SKM-1 (cell line): Measurements from ENCODE around the gene FRMD6.
"Not testable (repeated sequence)": the region's sequence is repeated elsewhere in the genome, so short reads cannot be mapped to it uniquely, and the experiment has no call there.

ENCODE experiments used
- DNase-seq: peaks from one replicate; lab custom pipeline; 2025; ENCODE audit not compliant: unreplicated experiment; lab: John Stamatoyannopoulos, UW

FRMD6 gene

GRCh38 chr14:51628238-51628637, 23.5 kb upstream of the FRMD6 start:
- no peak for DNase-seq

- DNase-seq = no peak
Observed at GRCh38 chr14:51630987-51631386, 20.7 kb upstream of the FRMD6 start.

GRCh38 chr14:51633298-51633697, 18.4 kb upstream of the FRMD6 start:
- DNase-seq = not testable (repeated sequence)

- DNase-seq = no peak
Observed at GRCh38 chr14:51636109-51636508, 15.6 kb upstream of the FRMD6 start.

- no peak for DNase-seq
Observed at GRCh38 chr14:51638071-51638944, 13.4 kb upstream of the FRMD6 start.

- DNase-seq = no peak
Observed at GRCh38 chr14:51639668-51640316, 11.9 kb upstream of the FRMD6 start.

GRCh38 chr14:51643140-51643539, 8.6 kb upstream of the FRMD6 start:
- DNase-seq = no peak

GRCh38 chr14:51644217-51644933, 7.3 kb upstream of the FRMD6 start:
- DNase-seq = no peak

- DNase-seq = no peak
Observed at GRCh38 chr14:51648296-51648695, 3.4 kb upstream of the FRMD6 start.

- DNase-seq = no peak
Observed at GRCh38 chr14:51650716-51651387, 858 bp upstream of the FRMD6 start.

- DNase-seq = no peak
Observed at GRCh38 chr14:51652168-51653078, 713 bp downstream of the FRMD6 start.

GRCh38 chr14:51653079-51653774, 1.5 kb downstream of the FRMD6 start:
- DNase-seq = no peak

GRCh38 chr14:51653775-51654532, 2.2 kb downstream of the FRMD6 start:
- no peak for DNase-seq

- no peak for DNase-seq
Observed at GRCh38 chr14:51654533-51654845, 2.8 kb downstream of the FRMD6 start.

- no peak for DNase-seq
Observed at GRCh38 chr14:51657762-51658161, 6.1 kb downstream of the FRMD6 start.

- DNase-seq = no peak
Observed at GRCh38 chr14:51658441-51659173, 6.9 kb downstream of the FRMD6 start.

- no peak for DNase-seq
Observed at GRCh38 chr14:51660741-51661140, 9.0 kb downstream of the FRMD6 start.

- DNase-seq = no peak
Observed at GRCh38 chr14:51661504-51661903, 9.8 kb downstream of the FRMD6 start.
